Activated gamma-delta T cell treated with Interleukin-2 at 50 U/mL for 16 hours (primary cell): Measurements from ENCODE around the gene POLR3A.
"Not testable (repeated sequence)": the region's sequence is repeated elsewhere in the genome, so short reads cannot be mapped to it uniquely, and the experiment has no call there.

Source experiments
- DNase-seq: peaks from one replicate; pipeline ENCODE4 v3.0.0-alpha.2; 2020

The POLR3A gene

GRCh38 chr10:78029269-78030226 is at the start of gene POLR3A:
Gene POLR3A (minus strand): TSS chr10:78029515. CDS start chr10:78029407, 108 bp downstream.
- DNase-seq = peak; percentile 89

- no peak for DNase-seq
Measured at GRCh38 chr10:78078539-78079330, 49.4 kb upstream of the POLR3A start.

GRCh38 chr10:78075806-78076205 is 46.5 kb upstream of the POLR3A start:
- not testable (repeated sequence) for DNase-seq

GRCh38 chr10:78072504-78072903 is 43.2 kb upstream of the POLR3A start:
- no peak for DNase-seq

GRCh38 chr10:78071857-78072179 is 42.5 kb upstream of the POLR3A start:
- no peak for DNase-seq

GRCh38 chr10:78071140-78071856 is 42.0 kb upstream of the POLR3A start:
- DNase-seq = no peak

GRCh38 chr10:78070726-78071125 is 41.4 kb upstream of the POLR3A start:
- no peak for DNase-seq

GRCh38 chr10:78070064-78070463 is 40.7 kb upstream of the POLR3A start:
- DNase-seq = not testable (repeated sequence)

GRCh38 chr10:78069151-78069550 is 39.8 kb upstream of the POLR3A start:
- no peak for DNase-seq

GRCh38 chr10:78066728-78067430 is 37.6 kb upstream of the POLR3A start:
- DNase-seq = no peak

GRCh38 chr10:78066012-78066411 is 36.7 kb upstream of the POLR3A start:
- DNase-seq = no peak

- no peak for DNase-seq
Measured at GRCh38 chr10:78065611-78066010, 36.3 kb upstream of the POLR3A start.

- DNase-seq = not testable (repeated sequence)
Measured at GRCh38 chr10:78064919-78065318, 35.6 kb upstream of the POLR3A start.

GRCh38 chr10:78063236-78063635 is 33.9 kb upstream of the POLR3A start:
- DNase-seq = no peak

- DNase-seq = peak; percentile 7
Measured at GRCh38 chr10:78062296-78062695, 33.0 kb upstream of the POLR3A start.

- DNase-seq = no peak
Measured at GRCh38 chr10:78059906-78060702, 30.8 kb upstream of the POLR3A start.

GRCh38 chr10:78058562-78058961 is 29.2 kb upstream of the POLR3A start:
- DNase-seq = no peak

- no peak for DNase-seq
Measured at GRCh38 chr10:78053211-78053868, 24.0 kb upstream of the POLR3A start.

GRCh38 chr10:78049851-78050250 is 20.5 kb upstream of the POLR3A start:
- no peak for DNase-seq

- DNase-seq = peak; percentile 86
Measured at GRCh38 chr10:78047314-78047891, 18.1 kb upstream of the POLR3A start.
